Suprapubic skin (tissue), 4 donors: Measurements from ENCODE around the gene KLK1.

Source experiments
- CTCF ChIP-seq, 2 donors: fragments of 200-600 bp in 1 of 2; fragments of 450-650 bp in 1 of 2; sonication (generic) in 1 of 2; IDR thresholded peaks; one replicate each; pipeline ENCODE4 v1.5.1; 2016 to 2019; ENCODE audit warnings: antibody characterized with exemption in 2 of 2, mild to moderate bottlenecking in 1 of 2, moderate library complexity in 1 of 2
- POLR2A ChIP-seq, 2 donors: fragments of 450-650 bp; IDR thresholded peaks; one replicate each; pipeline ENCODE4 v1.6.1; 2017; ENCODE audit warnings: antibody characterized with exemption in 2 of 2, mild to moderate bottlenecking in 2 of 2, moderate library complexity in 2 of 2
- POLR2AphosphoS5 ChIP-seq, 3 donors: sonication (generic); formaldehyde crosslinking; IDR thresholded peaks; one replicate each; pipeline ENCODE4 v1.6.1; 2017; ENCODE audit warnings: antibody characterized with exemption in 3 of 3

GRCh38 chr19:50770888-50771287, 52.7 kb downstream of the KLK1 start:
- TF ChIP-seq POLR2A (IDR thresholded peaks at IDR 0.05), result no peak
- no peak for TF ChIP-seq CTCF (IDR thresholded peaks at IDR 0.05)
- TF ChIP-seq POLR2AphosphoS5 (IDR thresholded peaks at IDR 0.05), result no peak
